Thoracic aorta (tissue), 2 donors: ENCODE measurements around the gene ABCA10. TPM values are rescaled to one million over a fixed set of nuclear protein-coding genes. Genes with fewer than 3 reads are reported as not detected.
"Not testable (repeated sequence)": the region's sequence is repeated elsewhere in the genome, so short reads cannot be mapped to it uniquely, and the experiment has no call there.

Source experiments
- ATAC-seq: fragments of 150-250 bp; one replicate; pipeline ENCODE4 v1.8.0; 2017; ENCODE audit warnings: low read depth; ENCODE audit not compliant: insufficient number of reproducible peaks, low FRiP score
- DNase-seq: peaks from one replicate; pipeline ENCODE4 v3.0.0-alpha.2; 2020; ENCODE audit warnings: low spot score
- H3K27ac ChIP-seq, 2 donors: fragments of 200-600 bp; sonication (generic); 1 replicate in 1 of 2; 2 replicates in 1 of 2; pipeline ENCODE4 v1.5.1; 2016; ENCODE audit warnings: mild to moderate bottlenecking in 2 of 2, moderate library complexity in 2 of 2
- H3K27me3 ChIP-seq: fragments of 200-600 bp; sonication (generic); replicated peaks from 2 replicates; pipeline ENCODE4 v1.6.0; 2016; ENCODE audit warnings: mild to moderate bottlenecking; ENCODE audit not compliant: insufficient read depth
- H3K36me3 ChIP-seq: fragments of 200-600 bp; sonication (generic); one replicate; pipeline ENCODE4 v1.5.1; 2016
- H3K4me1 ChIP-seq, 2 donors: fragments of 200-600 bp; sonication (generic); 1 replicate in 1 of 2; 2 replicates in 1 of 2; pipeline versions ENCODE4 v1.5.1 to v1.6.0; 2016; ENCODE audit warnings: low read depth in 2 of 2, mild to moderate bottlenecking in 1 of 2; ENCODE audit not compliant: control insufficient read depth in 1 of 2
- H3K4me3 ChIP-seq: fragments of 200-600 bp; sonication (generic); 2 replicates; pipeline ENCODE4 v1.5.1; 2016; ENCODE audit warnings: mild to moderate bottlenecking
- H3K9me3 ChIP-seq: fragments of 200-600 bp; sonication (generic); 2 replicates; pipeline ENCODE4 v1.5.1; 2016
- total RNA-seq, 2 donors: library from RNA; depleted of rRNA; stranded (reverse); fragments of >200 nt; gene quantifications; one replicate each; pipeline versions ENCODE4 v1.1.0 to v1.2.3, GENCODE V29; 2016
- TF ChIP-seq, protein P1 (sequence below): fragments of 200-600 bp; sonication (generic); IDR thresholded peaks from one replicate; pipeline ENCODE4 v1.5.1; 2019; ENCODE audit warnings: antibody characterized with exemption

Gene ABCA10
- total RNA-seq, 2 donors from 2014 or later = 3.2 to 4.5 TPM

- no peak overlapping the region for H3K27ac ChIP-seq
- H3K36me3 ChIP-seq = no peaks in the 10 kb centered on the region
- TF ChIP-seq, protein P1, sequence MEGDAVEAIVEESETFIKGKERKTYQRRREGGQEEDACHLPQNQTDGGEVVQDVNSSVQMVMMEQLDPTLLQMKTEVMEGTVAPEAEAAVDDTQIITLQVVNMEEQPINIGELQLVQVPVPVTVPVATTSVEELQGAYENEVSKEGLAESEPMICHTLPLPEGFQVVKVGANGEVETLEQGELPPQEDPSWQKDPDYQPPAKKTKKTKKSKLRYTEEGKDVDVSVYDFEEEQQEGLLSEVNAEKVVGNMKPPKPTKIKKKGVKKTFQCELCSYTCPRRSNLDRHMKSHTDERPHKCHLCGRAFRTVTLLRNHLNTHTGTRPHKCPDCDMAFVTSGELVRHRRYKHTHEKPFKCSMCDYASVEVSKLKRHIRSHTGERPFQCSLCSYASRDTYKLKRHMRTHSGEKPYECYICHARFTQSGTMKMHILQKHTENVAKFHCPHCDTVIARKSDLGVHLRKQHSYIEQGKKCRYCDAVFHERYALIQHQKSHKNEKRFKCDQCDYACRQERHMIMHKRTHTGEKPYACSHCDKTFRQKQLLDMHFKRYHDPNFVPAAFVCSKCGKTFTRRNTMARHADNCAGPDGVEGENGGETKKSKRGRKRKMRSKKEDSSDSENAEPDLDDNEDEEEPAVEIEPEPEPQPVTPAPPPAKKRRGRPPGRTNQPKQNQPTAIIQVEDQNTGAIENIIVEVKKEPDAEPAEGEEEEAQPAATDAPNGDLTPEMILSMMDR = no peak
- no peak overlapping the region for H3K4me3 ChIP-seq
- no peaks in the 10 kb centered on the region for H3K4me1 ChIP-seq
- H3K27me3 ChIP-seq = no peaks in the 10 kb centered on the region
- no peak for ATAC-seq
- DNase-seq = no peak
- H3K9me3 ChIP-seq = no peaks in the 10 kb centered on the region
These were observed 52.2 kb downstream of the ABCA10 start for GRCh38 chr17:69176457-69176795.

- Histone ChIP-seq H3K4me1 (no peaks in the 10 kb centered on the region), H3K4me3 (no peak overlapping the region), H3K9me3 (no peaks in the 10 kb centered on the region), H3K27ac (no peak overlapping the region), H3K27me3 (no peaks in the 10 kb centered on the region), H3K36me3 (no peaks in the 10 kb centered on the region)
- TF ChIP-seq, protein P1 = no peak
- ATAC-seq (no peak), DNase-seq (no peak)
These were observed 52.8 kb downstream of the ABCA10 start for GRCh38 chr17:69175625-69176456.

GRCh38 chr17:69175262-69175624 is 53.4 kb downstream of the ABCA10 start:
- H3K27me3 ChIP-seq = no peaks in the 10 kb centered on the region
- H3K36me3 ChIP-seq = no peaks in the 10 kb centered on the region
- H3K4me1 ChIP-seq = no peaks in the 10 kb centered on the region
- TF ChIP-seq, protein P1 = no peak
- no peak overlapping the region for H3K27ac ChIP-seq
- no peaks in the 10 kb centered on the region for H3K9me3 ChIP-seq
- DNase-seq (no peak), ATAC-seq (no peak)
- H3K4me3 ChIP-seq = no peak overlapping the region

- Histone ChIP-seq H3K27me3 (no peaks in the 10 kb centered on the region), H3K36me3 (no peaks in the 10 kb centered on the region), H3K9me3 (no peaks in the 10 kb centered on the region), H3K4me3 (no peak overlapping the region), H3K27ac (no peak overlapping the region), H3K4me1 (no peaks in the 10 kb centered on the region)
- TF ChIP-seq, protein P1 = no peak
- ATAC-seq (no peak), DNase-seq (no peak)
These were observed 55.5 kb downstream of the ABCA10 start for GRCh38 chr17:69173118-69173517.

DNA sequence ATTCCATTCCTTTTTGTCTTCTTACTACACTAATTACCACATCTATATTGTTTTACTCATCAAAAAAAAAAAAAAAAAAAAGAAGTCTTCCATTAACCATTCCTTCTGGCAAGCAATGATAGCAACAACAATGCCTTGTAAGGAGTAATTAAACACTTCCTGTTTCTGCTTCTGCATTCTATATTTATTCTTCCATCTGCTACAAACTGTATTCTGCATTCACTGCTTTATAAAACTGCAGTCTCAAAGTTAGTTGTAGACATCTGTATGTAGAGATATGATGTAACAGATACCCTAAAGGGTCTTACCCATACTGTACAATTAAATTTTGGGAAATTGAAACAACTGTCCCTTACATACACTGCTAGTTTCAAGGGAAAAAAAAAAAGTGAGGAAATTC is 58.2 kb downstream of the ABCA10 start:
- TF ChIP-seq, protein P1 = no peak
- H3K9me3 ChIP-seq = no peaks in the 10 kb centered on the region
- no peak for DNase-seq
- H3K27ac ChIP-seq = no peak overlapping the region
- ATAC-seq = no peak
- H3K27me3 ChIP-seq = no peaks in the 10 kb centered on the region
- H3K4me1 ChIP-seq = no peaks in the 10 kb centered on the region
- H3K4me3 ChIP-seq = no peak overlapping the region
- H3K36me3 ChIP-seq = no peaks in the 10 kb centered on the region

DNA sequence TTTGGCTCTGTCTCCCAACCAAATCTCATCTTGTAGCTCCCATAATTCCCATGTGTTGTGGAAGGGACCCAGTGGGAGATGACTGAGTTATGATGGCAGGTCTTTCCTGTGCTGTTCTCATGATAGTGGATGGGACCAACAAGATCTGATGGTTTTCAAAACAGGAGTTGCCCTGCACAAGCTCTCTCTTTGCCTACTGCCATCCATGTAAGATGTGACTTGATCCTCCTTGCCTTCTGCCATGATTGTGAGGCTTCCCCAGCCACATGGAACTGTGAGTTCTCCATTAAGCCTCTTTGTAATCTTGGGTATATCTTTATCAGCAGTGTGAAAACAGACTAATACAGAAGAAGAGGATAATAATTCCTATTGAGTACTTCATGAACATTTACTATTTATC is 60.0 kb downstream of the ABCA10 start:
- not testable (repeated sequence) for H3K4me1 ChIP-seq, H3K4me3 ChIP-seq, H3K36me3 ChIP-seq, H3K9me3 ChIP-seq, H3K27me3 ChIP-seq, H3K27ac ChIP-seq, ATAC-seq, DNase-seq
